ENCODE results near the gene HLA-DQB2. TPM values are rescaled to one million over a fixed set of nuclear protein-coding genes. Genes with fewer than 3 reads are reported as not detected.
"Not testable (repeated sequence)": the region's sequence is repeated elsewhere in the genome, so short reads cannot be mapped to it uniquely, and the experiment has no call there.

The HLA-DQB2 gene
- total RNA-seq: 1 to 10 TPM; 1.5 to 2.0 TPM

DNA sequence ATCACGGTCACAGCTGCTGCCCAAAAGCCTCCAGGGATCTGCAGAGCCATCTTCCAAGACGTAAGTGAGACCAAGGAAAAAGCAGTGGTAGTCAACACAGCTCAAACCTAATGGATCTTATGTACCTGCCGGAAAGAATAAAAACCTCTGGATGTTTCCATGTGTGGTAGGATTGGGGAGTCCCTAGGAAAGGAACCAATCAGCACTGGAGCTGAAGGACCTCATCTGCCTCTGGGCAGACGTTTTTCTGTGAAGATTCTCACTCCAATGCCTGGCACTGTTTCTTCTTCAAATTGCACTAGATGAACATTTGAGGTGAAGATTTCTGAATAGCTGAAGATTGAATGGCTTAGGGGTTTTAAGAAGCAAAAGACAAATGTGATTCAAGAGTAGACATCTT is at the start of gene HLA-DQB2:
HLA-DQB2 (minus strand) TSS at position 112 of the 400 bp plus-strand sequence; CDS start at position 50, 62 bp downstream.
- Mint-ChIP-seq H3K4me1 (no peaks in the 10 kb centered on the region), H3K36me3 (ENCODE audit: low read depth) (no peaks in the 10 kb centered on the region), H3K27me3 (peaks cover 44% of the 10 kb centered on the region), H3K4me3 (no peak within 1 kb of the TSS), H3K9me3 (no peaks in the 10 kb centered on the region), H3K27ac (no peak within 1 kb of the TSS)
- ATAC-seq (replicated peaks): no peak

- H3K27ac Mint-ChIP-seq: no peak overlapping the region
- H3K36me3 Mint-ChIP-seq (ENCODE audit: low read depth): peaks cover under 1% of the 10 kb centered on the region
- H3K9me3 Mint-ChIP-seq: no peaks in the 10 kb centered on the region
- no peak for ATAC-seq (replicated peaks)
- no peaks in the 10 kb centered on the region for H3K4me1 Mint-ChIP-seq
- no peak overlapping the region for H3K4me3 Mint-ChIP-seq
- H3K27me3 Mint-ChIP-seq: peaks cover 25% of the 10 kb centered on the region
These were observed 45.8 kb upstream of the HLA-DQB2 start for GRCh38 chr6:32809171-32809570.

- Mint-ChIP-seq H3K27me3 (peaks cover 41% of the 10 kb centered on the region), H3K4me3 (no peak overlapping the region), H3K36me3 (ENCODE audit: low read depth) (no peaks in the 10 kb centered on the region), H3K9me3 (no peaks in the 10 kb centered on the region), H3K4me1 (no peaks in the 10 kb centered on the region), H3K27ac (no peak overlapping the region)
- ATAC-seq (replicated peaks): no peak
These were observed 43.8 kb upstream of the HLA-DQB2 start for GRCh38 chr6:32807020-32807580.

GRCh38 chr6:32805404-32805803 is 42.1 kb upstream of the HLA-DQB2 start:
- H3K4me1 Mint-ChIP-seq; H3K36me3 Mint-ChIP-seq (ENCODE audit: low read depth); ATAC-seq (replicated peaks); H3K9me3 Mint-ChIP-seq; H3K4me3 Mint-ChIP-seq; H3K27ac Mint-ChIP-seq: not testable (repeated sequence)
- peaks cover 52% of the 10 kb centered on the region for H3K27me3 Mint-ChIP-seq

GRCh38 chr6:32803416-32803815 is 40.1 kb upstream of the HLA-DQB2 start:
- Mint-ChIP-seq H3K36me3 (ENCODE audit: low read depth) (no peaks in the 10 kb centered on the region), H3K27ac (no peak overlapping the region), H3K4me1 (no peaks in the 10 kb centered on the region), H3K4me3 (no peak overlapping the region), H3K27me3 (peaks cover 59% of the 10 kb centered on the region), H3K9me3 (peaks cover 5% of the 10 kb centered on the region)
- ATAC-seq (replicated peaks): no peak

- H3K27me3 Mint-ChIP-seq: peaks cover 52% of the 10 kb centered on the region
- H3K4me1 Mint-ChIP-seq: no peaks in the 10 kb centered on the region
- H3K27ac Mint-ChIP-seq: no peak overlapping the region
- H3K4me3 Mint-ChIP-seq: no peak overlapping the region
- no peak for ATAC-seq (replicated peaks)
- peaks cover 6% of the 10 kb centered on the region for H3K9me3 Mint-ChIP-seq
- no peaks in the 10 kb centered on the region for H3K36me3 Mint-ChIP-seq (ENCODE audit: low read depth)
These were observed 36.4 kb upstream of the HLA-DQB2 start for GRCh38 chr6:32799740-32800139.

- no peak for ATAC-seq (replicated peaks)
- H3K27me3 Mint-ChIP-seq: peaks cover 52% of the 10 kb centered on the region
- H3K9me3 Mint-ChIP-seq: peaks cover 6% of the 10 kb centered on the region
- H3K36me3 Mint-ChIP-seq (ENCODE audit: low read depth): no peaks in the 10 kb centered on the region
- no peaks in the 10 kb centered on the region for H3K4me1 Mint-ChIP-seq
- no peak overlapping the region for H3K4me3 Mint-ChIP-seq
- H3K27ac Mint-ChIP-seq: no peak overlapping the region
These were observed 35.8 kb upstream of the HLA-DQB2 start for GRCh38 chr6:32799168-32799567.

GRCh38 chr6:32796848-32797776 is 33.8 kb upstream of the HLA-DQB2 start:
- H3K27ac Mint-ChIP-seq: no peak overlapping the region
- peaks cover 6% of the 10 kb centered on the region for H3K9me3 Mint-ChIP-seq
- H3K27me3 Mint-ChIP-seq: peaks cover 50% of the 10 kb centered on the region
- no peaks in the 10 kb centered on the region for H3K4me1 Mint-ChIP-seq
- no peaks in the 10 kb centered on the region for H3K36me3 Mint-ChIP-seq (ENCODE audit: low read depth)
- peak overlapping the region; percentile 38 for H3K4me3 Mint-ChIP-seq
- peak; percentile 62 for ATAC-seq (replicated peaks)

DNA sequence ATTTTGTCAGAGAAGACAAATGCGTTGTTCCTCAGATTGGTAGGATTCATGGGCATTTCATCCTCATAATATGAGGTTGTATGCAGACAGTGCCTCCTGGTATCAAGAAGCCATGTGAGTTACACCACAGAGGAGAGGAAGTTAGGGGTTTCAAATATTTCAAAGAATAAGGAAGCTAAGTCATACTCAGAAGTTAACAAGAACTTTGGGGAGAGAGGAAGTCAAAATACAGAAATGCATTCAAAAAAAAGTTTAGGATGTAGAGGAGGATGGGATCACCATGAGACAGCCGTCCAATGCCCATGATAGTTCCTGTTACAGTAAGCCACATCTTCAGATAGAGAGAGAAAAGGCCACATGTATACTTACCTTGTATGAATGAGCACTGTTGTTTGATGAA is 31.2 kb upstream of the HLA-DQB2 start:
- no peak for ATAC-seq (replicated peaks)
- Mint-ChIP-seq H3K27me3 (peaks cover 53% of the 10 kb centered on the region), H3K9me3 (peaks cover 6% of the 10 kb centered on the region), H3K27ac (no peak overlapping the region), H3K4me3 (no peak overlapping the region), H3K4me1 (no peaks in the 10 kb centered on the region), H3K36me3 (ENCODE audit: low read depth) (no peaks in the 10 kb centered on the region)

DNA sequence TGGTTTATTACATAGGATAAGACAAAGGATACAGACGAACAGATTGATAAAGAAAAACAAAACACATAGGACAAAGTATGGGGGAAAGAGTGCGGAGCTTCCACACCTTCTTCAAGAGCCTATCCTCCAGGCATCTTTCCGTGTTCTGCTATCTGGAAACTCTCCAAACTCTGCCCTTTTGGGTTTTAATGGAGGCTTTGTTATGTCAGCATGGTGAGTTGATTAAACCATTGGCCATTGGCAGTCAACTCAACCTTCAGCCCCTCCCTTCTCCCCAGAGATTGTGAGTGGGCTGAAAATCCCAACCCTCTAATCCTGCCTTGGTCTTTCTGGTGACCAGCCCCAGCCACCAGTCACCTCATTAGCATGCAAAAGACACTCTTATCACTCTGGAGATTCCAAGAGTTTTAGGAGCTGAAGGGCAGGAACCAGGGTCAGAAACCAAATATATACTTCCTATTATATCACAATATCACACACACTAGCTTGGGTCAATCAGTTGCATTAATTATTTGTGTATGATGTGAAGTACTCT is 29.6 kb upstream of the HLA-DQB2 start:
- Mint-ChIP-seq H3K36me3 (ENCODE audit: low read depth) (no peaks in the 10 kb centered on the region), H3K4me1 (no peaks in the 10 kb centered on the region), H3K27ac (no peak overlapping the region), H3K27me3 (peaks cover 51% of the 10 kb centered on the region), H3K9me3 (no peaks in the 10 kb centered on the region), H3K4me3 (no peak overlapping the region)
- no peak for ATAC-seq (replicated peaks)

DNA sequence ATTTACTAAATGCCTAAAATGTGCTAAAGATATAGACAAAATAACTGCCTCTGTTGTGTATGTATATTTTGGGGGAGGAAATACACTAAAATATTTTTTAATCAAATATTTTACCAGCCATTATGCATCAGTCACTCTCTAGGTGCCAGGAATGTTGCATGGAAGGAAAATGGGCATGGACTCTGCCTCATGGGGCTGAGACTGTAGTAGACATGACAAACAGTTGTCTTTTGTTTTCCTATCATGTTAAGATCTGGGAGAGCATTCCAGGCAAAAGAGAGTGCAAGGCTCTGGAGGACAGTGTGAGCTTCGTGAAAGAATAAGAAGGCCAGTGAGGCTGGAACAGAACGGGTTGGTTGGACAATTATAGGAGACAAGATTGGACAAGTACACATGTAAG is 27.0 kb upstream of the HLA-DQB2 start:
- Mint-ChIP-seq H3K27me3 (peaks cover 66% of the 10 kb centered on the region), H3K4me1 (no peaks in the 10 kb centered on the region), H3K36me3 (ENCODE audit: low read depth) (no peaks in the 10 kb centered on the region), H3K27ac (no peak overlapping the region), H3K4me3 (no peak overlapping the region), H3K9me3 (no peaks in the 10 kb centered on the region)
- no peak for ATAC-seq (replicated peaks)

- Mint-ChIP-seq H3K27me3 (peaks cover 49% of the 10 kb centered on the region), H3K4me3 (no peak overlapping the region), H3K4me1 (no peaks in the 10 kb centered on the region), H3K9me3 (peaks cover 3% of the 10 kb centered on the region), H3K36me3 (ENCODE audit: low read depth) (no peaks in the 10 kb centered on the region), H3K27ac (no peak overlapping the region)
- peak; percentile 69 for ATAC-seq (replicated peaks)
These were observed 22.6 kb upstream of the HLA-DQB2 start for GRCh38 chr6:32785781-32786533.

DNA sequence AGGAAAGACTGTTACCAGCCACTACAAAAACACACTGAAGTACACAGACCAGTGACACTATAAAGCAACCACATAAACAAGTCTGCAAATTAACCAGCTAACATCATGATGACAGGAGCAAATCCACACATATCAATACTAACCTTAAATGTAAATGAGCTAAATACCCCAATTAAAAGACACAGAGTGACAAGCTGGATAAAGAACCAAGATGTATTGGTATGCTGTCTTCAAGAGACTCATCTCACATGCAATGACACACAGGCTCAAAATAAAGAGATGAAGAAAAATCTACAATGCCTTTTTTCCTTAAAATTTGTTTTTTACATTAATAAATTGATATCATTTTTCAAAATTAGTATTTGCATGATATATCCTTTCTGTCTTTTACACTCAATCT is 19.6 kb upstream of the HLA-DQB2 start:
- H3K27me3 Mint-ChIP-seq: peaks cover 40% of the 10 kb centered on the region
- not testable (repeated sequence) for H3K4me1 Mint-ChIP-seq

GRCh38 chr6:32779036-32779435 is 15.7 kb upstream of the HLA-DQB2 start:
- Mint-ChIP-seq H3K36me3 (ENCODE audit: low read depth) (no peaks in the 10 kb centered on the region), H3K4me3 (no peak overlapping the region), H3K4me1 (no peaks in the 10 kb centered on the region), H3K27me3 (peaks cover 25% of the 10 kb centered on the region), H3K9me3 (peaks cover 3% of the 10 kb centered on the region), H3K27ac (no peak overlapping the region)
- no peak for ATAC-seq (replicated peaks)

More for the DNA sequence above, 19.6 kb upstream of the HLA-DQB2 start:
- not testable (repeated sequence) for H3K36me3 Mint-ChIP-seq (ENCODE audit: low read depth); H3K4me3 Mint-ChIP-seq; ATAC-seq (replicated peaks); H3K27ac Mint-ChIP-seq; H3K9me3 Mint-ChIP-seq

Data from activated T-helper 17 cell treated with anti-CD3 and anti-CD28 coated beads, Interleukin-2, amount 50 U/mL, for 72 hours (primary cell).